ENCODE data around the gene NR1D2.

DNA sequence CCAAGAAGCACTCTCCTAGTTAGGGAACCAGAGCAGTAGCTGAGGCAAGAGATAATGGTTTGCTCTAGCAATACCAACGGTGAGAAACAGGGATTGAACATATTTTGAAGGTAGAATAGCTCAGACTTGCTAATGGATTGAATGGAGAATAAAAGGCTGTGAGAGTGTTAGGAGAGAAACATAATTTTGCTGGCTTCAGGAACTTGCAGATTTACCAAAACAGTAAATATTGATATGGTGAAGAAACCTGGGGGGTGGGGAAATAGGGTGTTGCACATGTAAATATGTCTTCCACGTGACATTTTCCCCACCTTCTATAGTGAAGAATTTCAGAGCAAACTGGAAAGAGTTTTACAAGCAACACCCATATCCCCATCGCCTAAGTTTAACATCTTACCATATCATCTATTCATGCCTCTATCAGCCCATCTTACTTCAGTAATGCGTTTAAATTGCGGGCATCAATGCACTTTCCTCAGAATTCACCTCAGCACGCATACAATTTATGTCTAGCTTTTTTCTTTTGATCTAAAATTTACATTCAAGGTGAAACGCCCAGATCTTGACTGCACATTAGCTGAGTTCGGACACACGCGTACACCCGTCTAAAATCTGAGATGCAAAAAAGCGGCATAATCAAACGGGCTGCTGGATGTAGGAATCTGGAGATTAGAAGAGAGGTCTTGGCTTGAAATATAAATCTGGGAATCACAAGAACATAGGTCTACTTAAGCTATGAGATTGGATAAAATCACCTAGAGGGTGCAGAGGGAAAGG lies 891 bp upstream of the NR1D2 start:
- no peak for TF ChIP-seq ZNF274 (IDR thresholded peaks at IDR 0.05; ENCODE audit: low read depth, low read length)
- TF ChIP-seq YY1 (IDR thresholded peaks at IDR 0.05; ENCODE audit: insufficient read depth, insufficient read length): no peak

Data from NT2/D1 (cell line).